Activated CD8-positive, alpha-beta memory T cell treated with anti-CD3 and anti-CD28 coated beads, Interleukin-2, amount 50 U/mL, for 1 hour (primary cell): ENCODE measurements around the gene AMIGO3.

ENCODE experiments used
- DNase-seq: peaks from one replicate; pipeline ENCODE4 v3.0.0-alpha.2; 2020; ENCODE audit errors: extremely low read depth

AMIGO3 gene

DNA sequence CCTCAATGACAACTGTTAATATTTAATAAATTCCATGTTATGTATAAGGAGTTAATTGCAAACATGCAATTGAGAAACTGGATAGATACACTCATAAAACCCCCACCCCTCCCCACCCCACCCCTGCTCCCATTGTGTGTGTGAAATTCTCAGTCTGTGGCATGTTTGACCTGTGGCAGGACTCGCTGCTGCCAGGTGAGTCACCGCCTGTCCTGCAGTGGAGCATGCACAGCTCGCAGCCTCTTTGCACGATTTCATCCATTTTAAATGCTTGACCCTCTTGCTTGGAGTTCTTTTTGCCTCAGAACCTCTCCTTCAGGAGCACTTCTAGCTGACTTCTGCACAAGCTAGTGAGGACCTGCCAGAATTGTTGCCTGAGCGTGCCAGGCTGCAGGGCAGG is 50.6 kb downstream of the AMIGO3 start:
- DNase-seq = no peak

DNA sequence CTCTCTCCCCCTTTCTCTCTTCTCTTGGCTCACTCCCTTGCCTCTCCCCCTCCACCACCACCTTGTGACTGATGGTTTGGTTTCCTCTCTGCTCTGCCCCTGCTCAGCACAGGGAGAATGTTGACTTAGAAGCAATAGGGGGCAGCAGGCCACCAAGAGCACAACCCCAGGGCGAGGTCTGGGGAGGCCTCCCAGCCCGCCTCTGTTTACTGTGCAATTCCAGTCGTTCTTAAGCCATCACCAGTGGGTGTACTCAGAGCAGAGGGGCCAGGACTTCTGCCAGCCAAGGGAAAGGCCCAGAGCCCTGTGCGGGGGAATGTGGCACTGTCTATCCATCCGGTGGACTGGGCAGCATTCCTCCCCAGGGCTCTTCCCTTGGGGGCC is 51.1 kb downstream of the AMIGO3 start:
- DNase-seq = no peak

DNA sequence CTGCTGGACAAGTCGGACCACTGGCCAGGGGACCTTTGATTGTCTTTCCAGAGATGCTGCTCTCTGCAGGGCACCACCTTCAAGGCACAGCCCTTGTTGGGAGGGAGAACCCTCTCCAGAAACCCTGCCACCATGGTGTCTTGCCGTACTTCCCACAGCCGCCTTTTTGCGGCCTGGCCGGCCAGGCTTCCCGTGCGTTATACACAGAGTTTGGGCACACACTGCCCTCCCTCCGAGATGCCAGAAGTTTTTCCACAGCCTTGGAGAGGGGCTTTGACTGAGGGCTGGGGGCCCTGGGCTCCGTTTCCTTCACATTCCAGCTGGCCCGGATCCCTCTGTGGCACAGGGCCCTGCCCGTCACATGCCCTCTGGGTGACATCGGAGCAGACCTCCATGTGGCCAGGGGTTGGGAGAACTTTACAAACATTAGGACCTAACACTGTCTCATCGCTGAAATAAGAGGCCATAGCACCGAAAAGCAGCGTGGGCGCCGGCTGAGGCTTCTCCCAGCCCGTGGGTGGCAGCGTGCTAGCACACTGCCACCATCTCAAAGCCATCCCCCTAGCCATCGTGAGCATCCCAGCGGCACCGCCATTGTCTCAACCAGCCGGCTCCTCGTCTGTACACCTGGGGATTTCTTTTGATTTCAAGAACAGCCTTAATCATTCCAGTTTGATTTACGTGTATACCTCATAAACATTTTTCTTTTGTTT is 51.6 kb downstream of the AMIGO3 start:
- no peak for DNase-seq
